ENCODE data around the gene C4orf17.

The C4orf17 gene

DNA sequence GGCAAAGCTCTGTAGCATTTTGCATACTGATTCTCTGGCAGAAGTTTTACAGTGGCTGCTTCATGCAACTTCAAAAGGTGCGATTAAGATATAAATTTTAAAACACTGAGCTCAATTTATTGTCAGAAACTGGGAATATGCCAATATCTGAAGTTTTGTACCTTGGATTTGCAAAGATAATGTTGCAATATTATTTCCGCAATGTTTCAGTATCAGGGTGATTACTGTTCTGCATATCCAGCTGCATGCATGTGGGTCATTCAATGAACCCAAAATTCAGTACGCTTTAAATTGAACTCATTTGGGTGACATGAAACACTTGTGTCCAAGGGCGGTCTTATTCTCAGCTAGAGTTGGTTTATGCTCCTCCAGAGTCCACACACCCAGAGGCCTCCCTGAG lies 26.9 kb downstream of the C4orf17 start:
- DNase-seq: no peak

DNA sequence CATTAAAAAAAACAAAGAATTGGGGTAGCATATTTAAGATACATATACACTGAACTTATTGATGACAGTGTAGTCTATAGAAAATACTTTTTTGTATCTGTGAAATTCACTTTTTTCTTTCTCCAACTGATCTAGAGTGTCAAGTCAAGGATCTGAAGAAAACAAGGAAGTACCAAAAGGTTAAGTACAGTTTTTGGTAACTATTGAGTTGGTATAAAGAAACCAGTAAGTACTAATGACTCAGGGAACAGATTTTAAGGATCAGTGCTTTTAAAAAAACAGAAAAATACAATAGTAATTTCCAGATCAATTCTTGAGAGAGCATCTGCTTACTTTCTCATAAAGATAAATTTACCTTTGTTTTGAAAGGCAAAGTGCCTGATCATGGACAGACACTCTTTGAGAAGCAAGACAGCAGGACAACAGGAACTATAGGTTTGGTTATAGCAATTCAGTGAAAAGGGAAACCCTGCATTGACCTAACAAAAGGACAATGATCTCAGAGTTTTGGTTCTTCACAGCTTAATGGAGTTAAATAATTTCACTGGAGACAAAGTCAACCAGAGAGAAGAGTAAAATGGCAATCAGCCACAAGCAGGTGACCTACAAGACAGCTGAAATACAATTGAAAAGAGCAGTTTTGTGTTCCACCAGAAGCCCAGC lies 29.6 kb downstream of the C4orf17 start:
- no peak for DNase-seq

DNA sequence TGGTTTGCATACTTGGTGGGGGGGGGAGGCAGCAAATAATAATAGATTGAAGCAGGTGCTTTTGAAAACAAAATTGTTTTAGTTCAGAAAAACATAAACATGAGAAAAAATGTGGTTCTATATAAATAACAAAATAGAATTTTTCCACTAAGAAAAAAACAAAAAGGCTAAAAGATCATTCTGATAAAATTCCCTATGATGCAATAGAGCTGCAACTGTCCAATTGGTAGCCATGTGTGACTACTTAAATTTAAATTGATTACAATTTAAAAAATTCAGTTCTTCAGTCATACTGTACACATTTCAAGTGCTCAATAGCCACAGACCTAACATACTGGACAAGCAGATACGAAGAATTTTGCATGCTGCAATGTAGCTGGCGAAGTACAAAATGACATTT lies 42.1 kb downstream of the C4orf17 start:
- DNase-seq: no peak

DNA sequence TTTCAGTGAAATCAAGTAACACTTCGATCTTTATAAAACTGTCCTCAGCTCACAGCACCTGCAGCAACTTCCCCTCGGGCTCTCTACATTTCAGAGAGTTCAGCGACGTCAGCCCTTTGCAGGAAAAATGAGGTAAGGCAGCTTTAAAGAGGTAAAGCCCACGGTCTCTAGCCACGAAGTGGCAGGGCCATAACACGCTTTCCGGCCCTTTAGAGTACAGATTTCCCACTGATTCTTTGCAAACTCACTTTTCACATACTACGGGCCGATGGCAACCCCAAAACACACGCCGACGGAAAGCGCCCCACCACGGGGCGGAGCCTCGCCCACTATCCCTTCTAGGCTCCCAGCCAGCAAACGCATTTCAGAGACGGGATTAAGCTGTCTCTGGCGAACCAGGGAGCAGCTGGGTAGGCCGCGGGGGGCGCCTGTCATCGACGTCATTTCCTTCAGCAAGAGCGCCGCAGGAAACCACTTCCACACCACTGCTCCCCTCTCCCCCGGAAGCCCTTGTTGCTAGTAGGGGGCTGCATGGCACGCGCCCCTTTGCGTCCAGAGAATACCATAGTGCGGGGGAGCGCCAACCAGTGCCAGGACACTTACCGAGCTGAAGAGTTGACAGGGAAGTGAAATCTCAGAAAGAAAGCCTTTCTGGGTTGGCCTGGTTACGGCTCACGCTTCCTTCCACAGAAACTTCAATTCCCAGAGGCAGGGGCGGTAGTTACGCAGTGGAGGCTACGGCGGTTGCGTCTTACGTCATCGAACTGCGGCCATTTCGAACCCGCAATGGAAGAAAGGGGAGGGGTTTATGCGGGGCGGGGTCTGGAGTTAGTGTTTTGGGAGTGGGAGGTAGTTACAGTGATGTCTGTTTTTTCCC lies 52.7 kb downstream of the C4orf17 start, which contains the start of gene TRMT10A:
Gene TRMT10A (minus strand): TSS at position 730 of the 877 bp plus-strand sequence. CDS start 4,701 bp downstream, outside the sequence.
- peak; percentile 87 for DNase-seq

DNA sequence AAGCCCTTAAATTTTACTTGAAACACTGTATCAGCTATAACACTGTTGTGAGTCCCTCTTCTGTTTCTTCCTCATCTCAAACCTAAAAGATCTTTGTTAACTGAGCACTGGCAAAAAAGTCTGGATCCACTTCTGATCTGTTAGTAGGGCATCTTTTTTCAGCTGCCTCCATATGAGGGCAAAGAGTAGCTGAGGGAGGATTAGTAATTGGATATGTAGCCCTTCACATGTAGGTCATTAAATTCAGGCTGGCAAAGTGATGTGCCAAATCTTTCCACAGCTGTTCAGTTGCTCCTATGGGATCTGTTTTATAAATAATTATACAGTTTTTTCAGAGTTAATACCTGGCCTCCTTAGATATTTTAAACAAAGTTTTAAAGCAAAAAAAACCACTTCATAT lies 54.1 kb downstream of the C4orf17 start:
- no peak for DNase-seq

DNA sequence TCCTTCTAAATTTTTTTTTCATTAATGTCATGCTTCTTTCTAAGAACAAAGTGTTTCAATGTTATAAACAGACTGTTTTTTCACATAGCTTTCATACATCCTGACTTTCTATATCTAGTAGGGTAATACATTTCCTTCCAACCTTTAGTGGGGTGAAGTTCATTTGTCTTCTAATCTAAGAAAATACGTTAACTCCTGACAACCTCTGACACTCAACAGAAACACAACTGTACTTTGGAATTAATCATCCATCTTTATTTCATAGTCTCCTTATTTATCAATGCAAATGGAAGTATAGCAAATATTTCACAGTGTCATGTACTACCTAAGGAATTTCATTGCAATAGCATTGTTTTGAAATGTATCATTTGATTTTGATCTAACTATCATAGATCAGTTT lies 61.1 kb downstream of the C4orf17 start:
- no peak for DNase-seq

DNA sequence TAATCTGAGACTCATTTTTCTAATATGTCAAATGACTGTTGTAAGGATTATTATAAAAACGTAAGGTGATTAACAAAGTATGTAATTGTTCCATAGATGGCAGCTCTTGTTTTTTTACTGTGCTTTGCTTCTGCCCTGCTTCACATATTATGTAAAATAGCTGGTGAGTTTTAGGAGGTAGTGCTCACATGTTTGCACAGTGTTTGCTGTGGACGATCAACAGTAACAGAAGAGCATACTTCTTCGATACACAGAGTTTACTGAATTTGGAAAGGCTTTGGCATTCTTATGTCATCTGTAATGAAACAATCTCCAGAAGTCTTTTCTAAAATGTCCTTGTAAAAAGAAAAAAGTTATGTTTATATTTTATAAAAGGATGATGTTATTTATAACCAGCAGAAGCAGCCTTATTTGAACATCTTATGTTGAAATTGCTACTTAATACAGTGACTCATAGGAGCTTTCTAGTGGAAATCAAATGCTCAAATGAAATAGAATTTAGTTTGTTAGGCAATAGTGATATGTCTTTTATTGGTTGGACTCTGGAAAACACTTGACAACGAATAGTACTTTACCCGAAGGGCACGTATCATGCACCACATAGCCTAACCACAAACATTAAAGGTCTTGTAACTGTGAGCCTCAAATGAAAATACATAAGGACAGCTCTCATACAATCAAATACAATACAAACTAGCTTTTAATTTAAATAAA lies 61.9 kb downstream of the C4orf17 start:
- no peak for DNase-seq

DNA sequence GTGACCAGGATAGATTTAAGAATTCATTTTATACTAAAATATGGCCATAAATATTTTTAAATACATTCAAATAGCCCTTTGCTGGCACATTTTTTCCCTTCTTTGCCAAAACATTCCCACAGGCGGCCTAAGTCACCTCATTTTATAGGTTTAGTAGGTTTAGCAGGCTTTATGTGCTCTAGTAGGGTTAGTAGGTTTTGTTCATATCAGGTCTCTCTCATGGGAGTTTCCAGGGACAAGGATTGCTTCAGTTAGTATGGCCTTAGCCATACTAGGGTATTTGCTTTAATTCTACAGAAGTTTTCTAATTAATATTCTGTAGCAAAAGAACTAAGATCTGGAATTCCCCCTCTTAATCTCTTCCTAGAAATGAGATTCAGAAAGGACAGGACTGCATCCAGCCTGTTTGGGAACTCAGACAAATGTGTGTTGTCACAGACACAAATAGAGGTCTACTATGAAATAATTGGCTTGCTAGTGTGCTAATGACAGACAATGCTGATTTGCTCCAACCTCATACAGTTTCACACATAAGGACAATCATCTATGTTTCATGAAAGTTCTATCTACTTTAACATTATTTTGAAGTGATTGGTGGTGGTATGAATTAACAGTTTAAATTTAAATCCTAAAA lies 63.0 kb downstream of the C4orf17 start:
- no peak for DNase-seq

DNA sequence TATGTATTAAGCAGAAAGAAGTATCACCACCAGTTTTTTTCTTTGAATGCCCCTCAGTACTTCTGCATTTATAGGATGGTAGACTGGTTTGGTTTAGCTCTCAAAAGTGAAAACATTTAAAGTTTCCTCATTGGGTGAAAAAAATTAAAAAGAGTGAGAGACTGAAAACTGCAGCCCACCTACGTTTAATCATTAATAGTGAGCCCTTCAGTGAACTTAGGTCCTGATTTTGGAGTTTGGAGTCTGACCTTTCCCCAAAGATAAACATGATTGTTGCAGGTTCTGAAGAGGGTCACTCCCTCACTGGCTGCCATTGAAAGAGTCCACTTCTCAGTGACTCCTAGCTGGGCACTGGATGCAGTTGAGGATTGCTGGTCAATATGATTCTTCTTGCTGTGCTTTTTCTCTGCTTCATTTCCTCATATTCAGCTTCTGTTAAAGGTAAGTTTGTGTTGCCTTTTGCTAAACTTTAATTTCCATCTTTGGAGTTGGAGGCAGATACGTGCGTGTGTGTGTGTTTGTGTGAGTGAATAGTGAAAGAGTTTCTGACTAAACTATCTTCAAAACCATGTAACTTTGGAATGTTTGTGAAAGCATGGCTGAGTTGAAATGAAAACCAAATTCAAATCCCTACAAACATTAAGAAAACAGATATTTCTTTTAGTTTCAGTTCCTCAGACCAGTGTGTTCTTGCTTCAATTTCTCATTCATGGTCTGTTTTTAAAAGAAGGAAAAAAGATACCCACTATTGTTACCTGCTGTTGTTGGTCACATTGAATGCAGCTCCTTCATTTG lies 63.9 kb downstream of the C4orf17 start, which contains the start of gene MTTP:
Gene MTTP (plus strand): TSS at position 295 of the 795 bp plus-strand sequence. CDS start 86 bp downstream, at position 381.
- no peak for DNase-seq

DNA sequence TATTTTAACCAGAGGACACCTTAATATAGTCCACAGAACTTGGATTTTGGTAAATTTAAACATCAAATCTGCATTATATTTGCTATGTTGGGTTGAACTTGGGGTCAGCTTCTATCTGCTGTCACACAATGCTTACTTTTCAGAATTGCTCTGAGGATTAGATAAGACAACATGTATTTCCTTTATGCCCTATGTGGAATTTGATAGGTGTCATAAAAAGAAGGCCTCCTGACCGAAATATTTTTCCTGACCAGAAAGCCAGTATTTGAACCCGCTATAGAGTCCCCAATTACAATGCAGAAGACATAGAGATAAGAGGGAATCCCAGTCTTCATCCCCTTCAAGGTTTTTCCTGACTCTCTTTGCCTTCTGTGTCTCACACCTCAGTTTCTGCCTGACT lies 67.9 kb downstream of the C4orf17 start:
- DNase-seq: no peak

DNA sequence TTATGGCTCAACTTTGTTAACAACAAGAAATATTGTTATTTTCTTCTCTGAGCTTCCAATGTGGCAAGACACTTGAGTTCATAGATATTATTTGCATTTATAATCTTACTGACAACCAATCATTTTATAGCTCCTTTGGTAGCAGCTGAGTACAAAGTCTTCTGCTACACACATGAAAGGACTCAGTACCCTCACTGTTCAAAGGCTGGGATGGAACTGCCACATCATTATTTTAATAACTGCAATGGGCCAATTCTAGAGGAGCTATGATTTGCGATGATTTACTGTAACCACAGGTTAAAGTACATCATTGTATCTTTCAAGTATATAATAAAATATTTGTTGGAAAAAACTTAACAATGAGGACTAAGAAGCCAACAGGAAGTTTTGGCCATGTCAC lies 74.7 kb downstream of the C4orf17 start:
- no peak for DNase-seq

DNA sequence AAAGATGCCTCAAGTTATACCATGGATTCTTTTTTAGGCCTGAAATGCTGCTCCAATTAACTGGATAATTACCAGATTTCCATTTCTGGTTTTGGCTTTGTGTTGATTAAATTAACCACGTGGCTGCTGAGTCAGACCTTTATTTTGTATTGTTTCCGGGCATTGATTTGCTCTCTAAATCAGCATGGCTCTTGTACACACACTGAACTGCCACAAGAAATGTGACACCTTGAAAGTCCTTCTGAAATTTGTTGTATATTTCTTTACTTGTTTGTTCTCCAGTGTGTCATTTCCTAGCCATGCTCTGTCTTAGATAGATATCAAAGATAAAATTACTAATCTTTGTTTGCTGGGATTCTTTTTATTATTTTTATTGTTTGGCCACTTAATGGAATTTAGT lies 75.5 kb downstream of the C4orf17 start:
- DNase-seq: peak; percentile 36

DNA sequence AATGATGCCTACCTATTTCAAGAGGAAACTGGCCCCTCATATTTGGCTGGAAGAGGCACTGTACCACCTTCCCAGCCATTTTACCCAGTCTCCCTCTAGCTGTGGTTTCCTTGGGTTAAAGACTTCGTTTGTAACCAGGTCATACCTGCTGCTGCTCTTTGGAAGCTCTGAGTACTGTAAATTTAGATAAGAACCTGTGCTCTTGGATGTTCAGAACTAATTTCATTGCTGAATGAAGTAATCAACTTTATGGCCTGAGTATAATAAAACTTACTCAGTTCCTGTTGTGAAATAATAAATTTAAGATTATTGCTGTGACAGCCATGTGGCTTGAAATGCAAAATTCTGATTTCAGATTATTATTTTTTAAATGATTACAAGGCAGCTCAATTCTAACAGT lies 76.0 kb downstream of the C4orf17 start:
- DNase-seq: no peak

DNA sequence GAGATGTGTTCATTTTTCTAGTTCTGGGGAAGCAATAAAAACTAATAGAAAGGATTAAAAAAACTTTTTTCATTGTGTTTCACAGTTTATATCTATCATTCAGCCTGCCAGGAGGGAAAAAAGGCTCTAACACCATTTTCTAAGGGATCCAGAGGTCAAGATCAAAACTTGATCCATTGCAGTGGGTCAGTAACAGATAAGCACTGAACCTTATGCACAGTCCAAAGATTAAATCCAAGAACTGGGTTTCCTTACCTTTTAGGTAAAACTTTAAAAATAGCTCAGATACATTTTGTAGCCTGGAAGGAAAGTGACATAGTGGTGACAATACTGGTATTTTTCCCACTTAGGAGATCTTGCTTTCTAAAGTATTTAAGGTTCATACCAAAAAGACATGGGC lies 76.5 kb downstream of the C4orf17 start:
- no peak for DNase-seq

DNA sequence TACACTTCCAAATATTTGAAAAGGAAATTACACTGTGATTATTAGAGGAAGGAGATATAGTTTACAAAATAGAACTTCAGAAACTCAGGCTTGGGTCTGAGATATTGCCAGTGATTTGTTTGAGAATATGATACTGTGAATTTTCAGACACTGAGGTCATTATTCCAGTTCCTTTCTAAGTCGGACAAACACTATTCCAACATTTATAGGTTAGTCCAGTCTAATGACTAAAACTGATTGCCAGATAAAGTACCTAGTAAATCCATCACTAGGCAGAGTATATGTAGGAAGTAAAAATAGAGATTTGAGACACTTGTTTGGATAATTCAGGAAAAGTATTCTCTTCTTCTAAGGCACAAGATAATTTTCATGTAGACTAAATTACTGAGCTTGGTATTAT lies 77.0 kb downstream of the C4orf17 start:
- no peak for DNase-seq

DNA sequence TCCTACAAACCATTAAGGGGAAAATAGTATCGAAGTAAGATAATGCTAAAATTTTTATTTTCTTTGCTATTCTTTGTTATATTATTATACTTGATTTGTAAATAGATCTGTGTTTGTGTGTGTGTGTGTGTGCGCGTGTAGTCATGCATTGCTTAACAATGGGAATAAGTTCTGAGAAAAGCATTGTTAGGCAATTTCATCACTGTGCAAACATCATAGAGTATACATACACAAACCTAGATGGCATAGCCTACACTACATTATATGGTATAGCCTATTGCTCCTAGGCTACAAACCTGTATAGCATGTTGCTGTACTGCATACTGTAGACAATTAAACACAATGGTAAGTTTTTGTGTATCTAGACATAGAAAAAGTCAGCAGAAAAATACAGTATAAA lies 80.9 kb downstream of the C4orf17 start:
- no peak for DNase-seq

All from NCI-H1105 treated with DMSO at 0.1 percent for 48 hours (cell line).